Memory B cell (primary cell): Measurements from ENCODE around the gene ILRUN.
A peak's percentile ranks its signal among the peaks of the same experiment; 100 is the strongest.
"Not testable (repeated sequence)": the region's sequence is repeated elsewhere in the genome, so short reads cannot be mapped to it uniquely, and the experiment has no call there.

ENCODE experiments used
- ATAC-seq: fragments of 150-1000 bp; cut with Tn5 transposase; 2 replicates; pipeline ENCODE4 v1.10.0; 2021; ENCODE audit warnings: low read depth, mild to moderate bottlenecking, moderate library complexity
- DNase-seq, 2 donors: peaks; one replicate each; pipeline ENCODE4 v3.0.0; 2022; ENCODE audit warnings: low spot score in 2 of 2
- H3K27ac Mint-ChIP-seq: one replicate; pipeline ENCODE4 v1.8.0; 2022; ENCODE audit warnings: mild to moderate bottlenecking, moderate library complexity, mixed read lengths
- H3K27me3 Mint-ChIP-seq: one replicate; pipeline ENCODE4 v1.8.0; 2022; ENCODE audit warnings: mixed read lengths
- H3K36me3 Mint-ChIP-seq: one replicate; pipeline ENCODE4 v1.8.0; 2022; ENCODE audit warnings: mild to moderate bottlenecking, mixed read lengths
- H3K4me1 Mint-ChIP-seq: one replicate; pipeline ENCODE4 v1.8.0; 2022; ENCODE audit warnings: mixed read lengths
- H3K4me3 Mint-ChIP-seq: one replicate; pipeline ENCODE4 v1.8.0; 2022; ENCODE audit warnings: mild to moderate bottlenecking, moderate library complexity, mixed read lengths
- H3K9me3 Mint-ChIP-seq: one replicate; pipeline ENCODE4 v1.8.0; 2022; ENCODE audit warnings: mixed read lengths

ILRUN gene

DNA sequence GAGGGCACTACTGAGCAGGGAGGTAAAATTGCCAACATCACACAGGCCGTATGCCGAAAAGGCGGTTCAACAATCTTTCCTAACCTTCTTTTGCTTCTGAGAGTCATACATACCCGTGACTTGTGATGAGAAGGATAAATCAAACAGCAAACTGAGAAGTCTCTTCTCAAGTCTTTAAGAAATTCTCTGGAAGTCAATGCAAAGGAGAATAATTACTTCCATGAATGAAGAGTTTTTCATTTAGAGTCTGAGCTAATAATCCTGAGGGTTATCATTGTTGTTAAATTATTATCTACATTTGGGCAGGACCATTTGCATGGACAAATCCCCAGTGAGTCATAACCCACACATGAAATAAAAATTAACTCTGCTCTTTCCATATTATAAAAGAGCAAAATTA lies 22.4 kb upstream of the ILRUN start:
- H3K36me3 Mint-ChIP-seq, result no peaks in the 10 kb centered on the region
- no peak overlapping the region for H3K27ac Mint-ChIP-seq
- no peak for DNase-seq
- no peaks in the 10 kb centered on the region for H3K27me3 Mint-ChIP-seq
- ATAC-seq, result no peak
- no peak overlapping the region for H3K4me3 Mint-ChIP-seq
- H3K4me1 Mint-ChIP-seq, result no peaks in the 10 kb centered on the region
- H3K9me3 Mint-ChIP-seq, result no peaks in the 10 kb centered on the region

DNA sequence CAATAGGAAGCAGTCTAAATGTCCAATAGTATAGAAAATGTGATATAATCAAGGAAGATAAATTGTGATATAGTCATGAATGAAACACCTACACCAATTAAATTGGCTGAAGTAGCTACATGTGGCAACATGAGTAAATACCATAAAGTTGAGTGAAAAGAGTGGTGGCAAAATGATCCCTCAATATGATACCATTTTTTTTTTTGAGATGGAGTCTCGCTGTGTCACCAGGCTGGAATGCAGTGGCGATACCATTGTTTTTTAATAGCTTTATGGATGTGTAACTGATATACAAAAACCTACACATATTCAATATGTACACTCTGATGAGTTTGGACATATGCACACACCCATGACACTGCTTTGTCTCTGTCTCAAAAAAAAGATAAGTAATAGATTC lies 20.9 kb upstream of the ILRUN start:
- ATAC-seq (no peak), DNase-seq (no peak)
- Mint-ChIP-seq H3K36me3 (no peaks in the 10 kb centered on the region), H3K4me3 (no peak overlapping the region), H3K4me1 (no peaks in the 10 kb centered on the region), H3K27ac (no peak overlapping the region), H3K27me3 (no peaks in the 10 kb centered on the region), H3K9me3 (no peaks in the 10 kb centered on the region)

DNA sequence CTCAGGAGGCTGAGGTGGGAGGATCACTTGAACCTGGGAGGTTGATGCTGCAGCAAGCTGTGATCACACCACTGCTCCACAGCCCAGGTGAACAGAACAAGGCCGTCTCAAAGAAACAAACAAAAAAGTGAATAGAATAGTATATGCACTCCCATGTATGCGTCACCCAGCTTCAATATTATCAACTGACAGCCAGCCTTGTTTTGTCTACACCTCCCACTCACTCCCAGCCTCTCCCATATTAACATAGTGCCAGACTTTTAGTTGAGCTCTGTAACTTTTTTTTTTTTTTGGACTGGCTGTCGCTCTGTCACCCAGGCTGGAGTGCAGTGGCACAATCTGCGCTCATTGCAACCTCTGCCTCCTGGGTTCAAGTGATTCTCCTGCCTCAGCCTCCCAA lies 18.1 kb upstream of the ILRUN start:
- Mint-ChIP-seq H3K27ac (no peak overlapping the region), H3K36me3 (no peaks in the 10 kb centered on the region), H3K4me1 (no peaks in the 10 kb centered on the region), H3K27me3 (no peaks in the 10 kb centered on the region), H3K9me3 (no peaks in the 10 kb centered on the region), H3K4me3 (no peak overlapping the region)
- ATAC-seq, result no peak
- no peak for DNase-seq

DNA sequence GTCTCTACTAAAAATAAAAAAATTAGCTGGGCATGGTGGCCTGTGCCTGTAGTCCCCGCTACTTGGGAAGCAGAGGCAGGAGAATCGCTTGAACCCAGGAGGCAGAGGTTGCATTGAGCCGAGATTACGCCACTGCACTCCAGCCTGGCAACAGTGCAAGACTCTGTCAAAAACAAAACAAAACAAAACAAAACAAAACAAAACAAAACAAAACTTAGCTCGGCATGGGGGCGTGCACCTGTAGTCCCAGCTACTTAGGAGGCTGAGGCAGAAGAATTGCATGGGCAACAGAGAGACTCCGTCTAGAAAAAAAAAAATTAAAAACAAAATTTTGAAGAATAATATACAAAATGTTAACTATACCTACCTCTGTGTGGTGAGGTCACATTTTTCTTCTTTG lies 16.3 kb upstream of the ILRUN start:
- H3K36me3 Mint-ChIP-seq, H3K9me3 Mint-ChIP-seq, H3K4me3 Mint-ChIP-seq, H3K4me1 Mint-ChIP-seq, H3K27me3 Mint-ChIP-seq, ATAC-seq, DNase-seq, H3K27ac Mint-ChIP-seq: not testable (repeated sequence)

DNA sequence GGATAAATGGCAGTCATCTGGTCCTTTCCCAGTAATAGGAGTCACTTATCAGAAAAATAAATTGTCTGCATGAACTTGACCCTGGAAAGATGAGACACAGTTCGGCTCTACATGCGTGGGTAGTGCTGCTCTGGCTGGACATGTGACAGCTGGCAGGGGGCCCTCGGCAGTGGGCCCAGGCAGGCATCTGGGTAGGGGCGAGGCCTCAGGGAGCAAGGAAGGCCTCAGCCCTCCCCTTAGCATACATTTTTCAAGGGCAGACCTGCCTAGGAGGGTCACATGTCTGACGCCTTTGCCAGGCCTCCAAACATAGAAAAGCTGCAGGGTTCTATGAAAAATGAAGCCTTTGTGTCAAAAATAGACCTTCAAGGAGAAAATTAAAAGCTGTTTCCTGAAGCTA lies 12.8 kb upstream of the ILRUN start:
- H3K4me1 Mint-ChIP-seq, result peaks cover under 1% of the 10 kb centered on the region
- ATAC-seq (no peak), DNase-seq (no peak)
- no peak overlapping the region for H3K27ac Mint-ChIP-seq
- no peaks in the 10 kb centered on the region for H3K9me3 Mint-ChIP-seq
- no peaks in the 10 kb centered on the region for H3K27me3 Mint-ChIP-seq
- H3K36me3 Mint-ChIP-seq, result no peaks in the 10 kb centered on the region
- H3K4me3 Mint-ChIP-seq, result no peak overlapping the region

DNA sequence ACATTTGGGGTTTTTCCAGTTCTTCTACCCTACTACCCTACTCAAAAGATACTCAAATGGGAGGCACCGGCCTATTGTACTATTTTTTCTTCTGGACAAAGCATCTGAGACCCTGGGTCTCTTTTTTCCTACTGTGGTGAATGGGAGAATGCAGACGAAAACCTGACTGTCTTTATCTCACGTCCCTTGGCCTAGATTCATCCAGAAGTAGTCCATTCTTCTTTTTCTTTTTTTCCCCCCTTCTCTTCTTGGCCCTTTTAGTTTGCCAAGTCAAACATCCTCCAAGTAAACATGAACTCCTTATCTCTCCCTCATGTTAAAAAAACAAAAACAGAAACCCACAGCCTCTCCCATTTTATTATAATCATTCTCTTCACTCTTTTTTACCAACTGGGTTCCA lies 8.7 kb upstream of the ILRUN start:
- no peaks in the 10 kb centered on the region for H3K9me3 Mint-ChIP-seq
- no peak for ATAC-seq
- DNase-seq, result no peak
- peaks cover 2% of the 10 kb centered on the region for H3K4me1 Mint-ChIP-seq
- no peak overlapping the region for H3K4me3 Mint-ChIP-seq
- no peaks in the 10 kb centered on the region for H3K27me3 Mint-ChIP-seq
- H3K36me3 Mint-ChIP-seq, result no peaks in the 10 kb centered on the region
- H3K27ac Mint-ChIP-seq, result no peak overlapping the region

DNA sequence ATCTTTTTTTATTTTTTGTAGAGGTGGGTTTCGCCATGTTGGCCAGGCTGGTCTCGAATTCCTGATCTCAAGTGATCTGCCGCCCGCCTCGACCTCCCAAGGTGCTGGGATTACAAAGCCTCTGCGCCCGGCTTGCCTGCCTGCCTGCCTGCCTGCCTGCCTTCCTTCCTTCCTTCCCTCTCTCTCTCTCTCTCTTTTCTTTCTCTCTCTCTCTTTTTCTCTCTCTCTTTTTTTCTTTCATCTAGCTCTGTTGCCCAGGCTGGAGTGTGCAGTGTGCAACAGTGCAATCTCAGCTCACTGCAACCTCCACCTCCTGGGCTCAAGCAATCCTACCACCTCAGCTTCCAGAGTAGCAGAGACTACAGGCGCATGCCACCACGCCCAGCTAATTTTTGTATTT lies 4.6 kb upstream of the ILRUN start:
- peaks cover 5% of the 10 kb centered on the region for H3K4me1 Mint-ChIP-seq
- H3K27me3 Mint-ChIP-seq, result no peaks in the 10 kb centered on the region
- H3K9me3 Mint-ChIP-seq, result no peaks in the 10 kb centered on the region
- ATAC-seq, result no peak
- no peak overlapping the region for H3K27ac Mint-ChIP-seq
- DNase-seq, result no peak
- H3K4me3 Mint-ChIP-seq, result no peak overlapping the region
- H3K36me3 Mint-ChIP-seq, result no peaks in the 10 kb centered on the region

DNA sequence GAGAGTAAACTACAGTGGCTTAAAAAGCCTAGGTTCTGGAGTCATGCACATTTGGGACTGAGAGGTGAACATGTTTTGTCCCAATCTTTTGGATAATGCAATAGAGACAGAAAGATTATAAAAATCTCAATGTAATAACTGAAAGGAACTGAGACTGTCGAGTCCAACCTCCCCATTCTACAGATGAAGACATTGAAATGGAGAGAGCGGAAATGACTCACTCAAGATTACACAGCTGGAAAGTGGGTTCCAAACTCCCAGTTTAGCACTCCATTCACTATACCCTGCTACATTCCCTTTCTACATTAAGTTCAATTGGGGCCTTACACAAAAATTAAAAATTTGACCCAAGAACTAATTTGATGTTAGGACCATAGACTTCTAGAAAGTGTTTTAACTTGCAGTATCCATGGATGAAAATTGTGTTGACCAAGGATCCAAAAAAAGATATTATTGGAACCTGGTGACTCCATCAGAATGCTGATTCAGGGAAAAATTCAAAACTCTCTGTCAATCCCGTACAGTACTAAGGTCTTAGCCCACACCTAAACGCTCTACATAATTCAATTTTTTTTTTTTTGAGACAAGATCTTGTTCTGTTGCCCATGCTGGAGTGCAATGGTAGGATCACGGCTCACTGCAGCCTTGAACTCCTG lies 1.5 kb upstream of the ILRUN start:
- Mint-ChIP-seq H3K27ac (peak overlapping the region; percentile 95), H3K4me3 (peak overlapping the region; percentile 86), H3K27me3 (no peaks in the 10 kb centered on the region), H3K36me3 (peaks cover 5% of the 10 kb centered on the region), H3K9me3 (no peaks in the 10 kb centered on the region), H3K4me1 (peaks cover 30% of the 10 kb centered on the region)
- DNase-seq (no peak), ATAC-seq (no peak)

DNA sequence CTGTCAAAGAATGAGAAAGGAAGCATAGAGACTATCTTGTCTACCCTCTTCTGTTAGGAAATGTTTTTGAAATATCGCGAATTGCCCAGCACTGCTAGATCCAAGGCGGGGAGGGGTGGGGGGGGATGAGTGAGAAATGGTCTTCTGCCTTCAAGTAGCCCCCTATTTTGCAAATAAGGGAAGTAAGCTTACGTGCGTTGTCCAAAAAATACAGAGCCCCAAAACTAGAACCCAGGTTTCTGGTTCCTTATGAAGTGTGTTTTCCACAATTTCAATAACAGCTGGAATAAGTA lies 923 bp upstream of the ILRUN start:
- Mint-ChIP-seq H3K36me3 (peaks cover 5% of the 10 kb centered on the region), H3K27me3 (no peaks in the 10 kb centered on the region), H3K27ac (peak overlapping the region; percentile 95), H3K9me3 (no peaks in the 10 kb centered on the region), H3K4me3 (peak overlapping the region; percentile 86), H3K4me1 (peaks cover 30% of the 10 kb centered on the region)
- ATAC-seq (no peak), DNase-seq (no peak)

DNA sequence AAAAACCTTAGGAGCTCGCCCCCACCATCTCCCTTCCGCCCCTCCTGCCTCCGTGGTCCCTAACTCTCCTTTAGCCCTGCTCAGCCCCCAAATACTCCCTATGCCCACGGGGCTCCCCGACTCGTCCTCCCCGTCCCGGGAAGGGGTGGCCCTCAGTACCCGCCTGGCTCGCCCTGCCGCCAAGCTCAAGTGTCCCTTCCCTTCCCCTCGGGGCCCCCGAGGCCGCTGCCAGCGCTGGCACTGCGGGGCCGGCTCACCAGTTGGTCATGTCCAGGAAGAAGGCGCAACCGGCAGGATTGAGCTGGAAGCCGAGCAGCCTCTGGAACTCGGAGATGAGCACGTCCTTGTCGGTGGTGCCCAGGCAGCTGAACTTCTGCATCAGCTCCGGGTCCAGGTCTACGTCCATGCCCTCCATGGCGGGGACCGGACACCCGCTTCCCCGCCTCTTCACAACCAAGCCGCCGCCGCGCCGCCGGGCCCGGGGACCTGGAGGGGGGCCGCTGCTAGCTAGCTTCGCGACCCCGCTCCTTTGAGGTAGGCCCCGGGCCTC lies 303 bp downstream of the ILRUN start:
- H3K27me3 Mint-ChIP-seq, result no peaks in the 10 kb centered on the region
- no peak for DNase-seq
- peak overlapping the region; percentile 95 for H3K27ac Mint-ChIP-seq
- H3K4me3 Mint-ChIP-seq, result peak overlapping the region; percentile 86
- peak; percentile 36 for ATAC-seq
- peaks cover 5% of the 10 kb centered on the region for H3K36me3 Mint-ChIP-seq
- H3K4me1 Mint-ChIP-seq, result peaks cover 30% of the 10 kb centered on the region
- H3K9me3 Mint-ChIP-seq, result no peaks in the 10 kb centered on the region

DNA sequence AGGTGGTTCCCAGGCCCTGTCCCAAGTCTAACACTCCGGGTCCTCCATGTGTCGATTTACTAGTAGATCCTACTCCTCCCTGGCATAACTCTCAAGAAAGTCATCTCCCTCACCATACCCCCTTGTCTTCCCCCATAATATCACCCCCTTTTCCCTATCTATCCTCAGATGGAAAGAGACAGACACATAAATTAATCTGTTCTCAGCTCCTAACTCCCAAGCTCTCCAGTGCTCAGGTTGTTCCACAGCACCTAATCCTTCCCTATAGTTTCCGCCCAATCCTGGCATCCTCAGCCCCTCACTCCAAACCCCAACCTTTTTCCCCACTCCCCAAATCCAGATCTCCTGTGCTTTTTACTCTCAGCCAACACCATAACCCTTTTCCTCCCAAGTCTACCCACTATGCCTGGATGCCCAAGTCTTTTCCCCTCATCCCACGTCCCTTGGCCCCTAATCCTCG lies 808 bp downstream of the ILRUN start:
- Mint-ChIP-seq H3K9me3 (no peaks in the 10 kb centered on the region), H3K4me3 (peak overlapping the region; percentile 86), H3K27me3 (no peaks in the 10 kb centered on the region), H3K4me1 (peaks cover 30% of the 10 kb centered on the region), H3K27ac (peak overlapping the region; percentile 95), H3K36me3 (peaks cover 5% of the 10 kb centered on the region)
- DNase-seq (no peak), ATAC-seq (no peak)

DNA sequence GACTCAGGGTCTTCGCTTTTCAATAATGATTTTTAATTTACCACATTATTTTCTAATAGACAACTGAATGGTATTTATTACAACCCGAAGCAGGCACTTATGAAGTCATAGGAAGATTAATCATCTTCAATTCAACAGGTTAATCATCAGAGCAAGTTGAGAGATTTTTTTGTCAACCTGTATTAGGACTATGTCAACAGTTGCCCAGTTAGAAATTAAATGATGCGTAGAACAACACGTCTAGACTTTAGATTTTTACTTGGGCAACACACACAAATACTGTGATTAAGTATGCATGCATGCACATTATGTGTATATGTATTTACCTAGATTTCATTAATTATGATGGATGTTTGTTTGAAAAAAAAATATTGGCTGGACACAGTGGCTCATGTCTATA lies 4.3 kb downstream of the ILRUN start:
- Mint-ChIP-seq H3K4me1 (peaks cover 35% of the 10 kb centered on the region), H3K9me3 (no peaks in the 10 kb centered on the region), H3K27me3 (no peaks in the 10 kb centered on the region), H3K27ac (no peak overlapping the region), H3K4me3 (no peak overlapping the region), H3K36me3 (peaks cover 9% of the 10 kb centered on the region)
- ATAC-seq (no peak), DNase-seq (no peak)

DNA sequence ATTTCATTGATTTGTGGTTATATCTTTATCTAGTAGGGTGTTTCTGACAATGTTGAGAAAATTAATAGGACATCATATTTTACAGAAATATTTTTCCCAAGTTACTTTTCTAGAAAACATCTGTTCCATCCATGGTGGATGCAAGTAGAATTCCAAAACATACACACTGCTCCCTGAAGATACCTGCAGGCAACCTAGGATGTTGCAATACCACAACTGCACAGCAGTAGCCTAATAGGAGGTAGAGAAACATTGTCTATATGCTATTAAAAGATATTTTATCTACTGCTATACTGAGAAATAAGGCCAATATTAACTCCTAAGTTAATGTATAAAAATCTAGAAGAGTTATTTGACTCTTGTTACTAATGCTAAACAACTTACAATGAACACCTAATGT lies 6.8 kb downstream of the ILRUN start:
- no peak for DNase-seq
- Mint-ChIP-seq H3K4me3 (no peak overlapping the region), H3K9me3 (no peaks in the 10 kb centered on the region), H3K27me3 (no peaks in the 10 kb centered on the region), H3K36me3 (peaks cover 14% of the 10 kb centered on the region), H3K27ac (no peak overlapping the region), H3K4me1 (peaks cover 31% of the 10 kb centered on the region)
- no peak for ATAC-seq

DNA sequence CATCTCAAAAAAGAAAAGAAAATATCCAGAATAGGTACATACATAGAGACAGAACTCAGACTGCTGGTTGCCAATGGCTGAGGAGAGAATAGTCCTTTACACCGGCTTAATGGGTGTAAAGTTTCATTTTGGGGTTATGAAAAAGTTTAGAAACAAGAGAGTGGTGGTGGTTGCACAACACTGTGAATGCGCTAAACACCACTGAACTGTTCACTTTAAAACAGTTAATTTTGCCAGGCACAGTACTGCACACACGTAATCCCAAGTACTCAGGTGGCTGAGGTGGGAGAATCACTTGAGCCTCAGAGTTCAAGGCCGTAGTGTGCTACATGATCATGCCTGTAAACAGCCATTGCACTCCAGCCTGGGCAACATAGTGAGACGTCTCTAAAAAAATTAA lies 7.6 kb downstream of the ILRUN start:
- DNase-seq, result no peak
- no peak overlapping the region for H3K4me3 Mint-ChIP-seq
- peaks cover 31% of the 10 kb centered on the region for H3K4me1 Mint-ChIP-seq
- ATAC-seq, result no peak
- H3K27ac Mint-ChIP-seq, result no peak overlapping the region
- H3K27me3 Mint-ChIP-seq, result no peaks in the 10 kb centered on the region
- peaks cover 15% of the 10 kb centered on the region for H3K36me3 Mint-ChIP-seq
- no peaks in the 10 kb centered on the region for H3K9me3 Mint-ChIP-seq

DNA sequence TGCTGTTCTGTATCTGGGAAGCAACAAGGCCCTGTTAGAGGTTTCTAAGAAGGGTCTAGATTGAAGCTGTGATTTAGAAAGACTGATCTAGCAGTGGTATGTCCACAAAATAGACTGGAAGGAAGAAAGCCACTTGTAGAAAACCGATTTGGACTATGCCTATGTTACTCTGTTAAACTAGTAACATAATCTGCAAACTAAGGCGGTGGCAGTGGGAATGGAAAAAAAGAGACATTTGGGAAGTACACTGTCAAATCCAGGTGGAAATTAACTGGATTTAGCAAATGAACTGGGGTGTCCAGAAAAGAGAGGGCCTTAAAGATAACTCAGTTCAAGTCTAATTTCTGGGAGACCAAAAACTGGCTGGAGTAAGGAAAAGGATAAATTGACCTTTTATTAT lies 11.6 kb downstream of the ILRUN start:
- Mint-ChIP-seq H3K27me3 (no peaks in the 10 kb centered on the region), H3K27ac (no peak overlapping the region), H3K4me1 (peaks cover 25% of the 10 kb centered on the region), H3K36me3 (peaks cover 12% of the 10 kb centered on the region), H3K9me3 (no peaks in the 10 kb centered on the region), H3K4me3 (no peak overlapping the region)
- DNase-seq, result no peak
- ATAC-seq, result no peak
